Measurements from ENCODE around the gene MRPL55. TPM values are rescaled to one million over a fixed set of nuclear protein-coding genes. Genes with fewer than 3 reads are reported as not detected.

The MRPL55 gene
- total RNA-seq, 4 donors from 2014 or later: 99.3 to 161 (median 119) TPM

GRCh38 chr1:228098323-228098931, 10.7 kb downstream of the MRPL55 start:
- H3K27me3 ChIP-seq: no peaks in the 10 kb centered on the region
- H3K9me3 ChIP-seq: peaks cover 3% of the 10 kb centered on the region
- H3K27ac ChIP-seq: no peak overlapping the region
- TF ChIP-seq POLR2AphosphoS5 (IDR thresholded peaks at IDR 0.05) (no peak), POLR2A (IDR thresholded peaks at IDR 0.05) (no peak), EP300 (IDR thresholded peaks at IDR 0.05) (no peak)
- TF ChIP-seq, protein P1, sequence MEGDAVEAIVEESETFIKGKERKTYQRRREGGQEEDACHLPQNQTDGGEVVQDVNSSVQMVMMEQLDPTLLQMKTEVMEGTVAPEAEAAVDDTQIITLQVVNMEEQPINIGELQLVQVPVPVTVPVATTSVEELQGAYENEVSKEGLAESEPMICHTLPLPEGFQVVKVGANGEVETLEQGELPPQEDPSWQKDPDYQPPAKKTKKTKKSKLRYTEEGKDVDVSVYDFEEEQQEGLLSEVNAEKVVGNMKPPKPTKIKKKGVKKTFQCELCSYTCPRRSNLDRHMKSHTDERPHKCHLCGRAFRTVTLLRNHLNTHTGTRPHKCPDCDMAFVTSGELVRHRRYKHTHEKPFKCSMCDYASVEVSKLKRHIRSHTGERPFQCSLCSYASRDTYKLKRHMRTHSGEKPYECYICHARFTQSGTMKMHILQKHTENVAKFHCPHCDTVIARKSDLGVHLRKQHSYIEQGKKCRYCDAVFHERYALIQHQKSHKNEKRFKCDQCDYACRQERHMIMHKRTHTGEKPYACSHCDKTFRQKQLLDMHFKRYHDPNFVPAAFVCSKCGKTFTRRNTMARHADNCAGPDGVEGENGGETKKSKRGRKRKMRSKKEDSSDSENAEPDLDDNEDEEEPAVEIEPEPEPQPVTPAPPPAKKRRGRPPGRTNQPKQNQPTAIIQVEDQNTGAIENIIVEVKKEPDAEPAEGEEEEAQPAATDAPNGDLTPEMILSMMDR (IDR thresholded peaks at IDR 0.05): no peak
- WGBS: 92% methylated on average over 25 of the region's 28 CpGs
- H3K4me1 ChIP-seq: peaks cover 24% of the 10 kb centered on the region
- H3K36me3 ChIP-seq: peaks cover 38% of the 10 kb centered on the region
- H3K4me3 ChIP-seq: no peak overlapping the region
- DNase-seq (ENCODE audit: low spot score in 2 of 2): peak; percentile 63 to 72

- Histone ChIP-seq H3K4me1 (peaks cover 31% of the 10 kb centered on the region), H3K27ac (no peak overlapping the region), H3K9me3 (peaks cover 3% of the 10 kb centered on the region), H3K4me3 (no peak overlapping the region), H3K27me3 (no peaks in the 10 kb centered on the region), H3K36me3 (peaks cover 41% of the 10 kb centered on the region)
- 88% methylated on average over 33 of the region's 34 CpGs for WGBS
- no peak for TF ChIP-seq EP300 (IDR thresholded peaks at IDR 0.05)
- TF ChIP-seq POLR2AphosphoS5 (IDR thresholded peaks at IDR 0.05): no peak
- TF ChIP-seq, protein P1 (IDR thresholded peaks at IDR 0.05): no peak
- TF ChIP-seq POLR2A (IDR thresholded peaks at IDR 0.05): no peak
- DNase-seq (ENCODE audit: low spot score in 2 of 2): peak; percentile 67 to 78
Measured at GRCh38 chr1:228097333-228098081, 11.6 kb downstream of the MRPL55 start.

- Histone ChIP-seq H3K4me3 (no peak overlapping the region), H3K27me3 (no peaks in the 10 kb centered on the region), H3K4me1 (peaks cover 29% of the 10 kb centered on the region), H3K36me3 (peaks cover 41% of the 10 kb centered on the region), H3K27ac (no peak overlapping the region), H3K9me3 (peaks cover 3% of the 10 kb centered on the region)
- DNase-seq (ENCODE audit: low spot score in 2 of 2): peak; percentile 50 to 77
- WGBS: 95% methylated on average over 9 of the region's 13 CpGs
- TF ChIP-seq, protein P1 (IDR thresholded peaks at IDR 0.05): no peak
Measured at GRCh38 chr1:228096416-228097332, 12.4 kb downstream of the MRPL55 start.

DNA sequence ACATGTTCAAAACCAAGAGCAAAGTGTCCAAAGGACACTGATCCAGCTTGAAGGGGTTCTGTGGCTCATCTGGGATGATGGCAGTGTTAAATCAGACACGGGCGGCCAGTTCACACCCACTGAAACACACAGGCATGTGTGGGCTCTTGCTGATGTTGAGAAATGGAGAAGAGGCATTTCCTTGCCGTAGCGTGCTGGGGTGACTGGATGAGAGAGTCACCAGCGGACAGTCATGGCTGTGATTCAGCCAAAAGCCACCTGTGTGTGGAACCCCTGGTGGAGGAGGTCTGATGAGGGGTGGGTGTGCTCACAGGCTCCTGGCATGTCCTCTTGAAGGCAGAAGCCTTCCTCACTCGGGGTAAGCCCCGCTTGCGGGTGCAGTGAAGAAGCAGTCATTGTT, 13.2 kb downstream of the MRPL55 start:
- Histone ChIP-seq H3K27ac (no peak overlapping the region), H3K4me3 (no peak overlapping the region), H3K4me1 (peaks cover 31% of the 10 kb centered on the region), H3K27me3 (no peaks in the 10 kb centered on the region), H3K36me3 (peaks cover 41% of the 10 kb centered on the region), H3K9me3 (peaks cover 3% of the 10 kb centered on the region)
- peak; percentile 43 to 44 for DNase-seq (ENCODE audit: low spot score in 2 of 2)
- 88% methylated on average over 7 of the region's 8 CpGs for WGBS
- TF ChIP-seq POLR2A (IDR thresholded peaks at IDR 0.05): no peak
- TF ChIP-seq, protein P1 (IDR thresholded peaks at IDR 0.05): no peak
- TF ChIP-seq POLR2AphosphoS5 (IDR thresholded peaks at IDR 0.05): no peak
- TF ChIP-seq EP300 (IDR thresholded peaks at IDR 0.05): no peak

All from suprapubic skin (tissue), 4 donors.